HG02981 (cell line): Measurements from ENCODE around the gene PEG3.

ENCODE experiments used
- ATAC-seq: cut with Tn5 transposase; IDR thresholded peaks from one replicate; pipeline ENCODE4 v1.9.1; 2021; ENCODE audit warnings: mild to moderate bottlenecking, moderate library complexity; ENCODE audit not compliant: unreplicated experiment

The PEG3 gene

DNA sequence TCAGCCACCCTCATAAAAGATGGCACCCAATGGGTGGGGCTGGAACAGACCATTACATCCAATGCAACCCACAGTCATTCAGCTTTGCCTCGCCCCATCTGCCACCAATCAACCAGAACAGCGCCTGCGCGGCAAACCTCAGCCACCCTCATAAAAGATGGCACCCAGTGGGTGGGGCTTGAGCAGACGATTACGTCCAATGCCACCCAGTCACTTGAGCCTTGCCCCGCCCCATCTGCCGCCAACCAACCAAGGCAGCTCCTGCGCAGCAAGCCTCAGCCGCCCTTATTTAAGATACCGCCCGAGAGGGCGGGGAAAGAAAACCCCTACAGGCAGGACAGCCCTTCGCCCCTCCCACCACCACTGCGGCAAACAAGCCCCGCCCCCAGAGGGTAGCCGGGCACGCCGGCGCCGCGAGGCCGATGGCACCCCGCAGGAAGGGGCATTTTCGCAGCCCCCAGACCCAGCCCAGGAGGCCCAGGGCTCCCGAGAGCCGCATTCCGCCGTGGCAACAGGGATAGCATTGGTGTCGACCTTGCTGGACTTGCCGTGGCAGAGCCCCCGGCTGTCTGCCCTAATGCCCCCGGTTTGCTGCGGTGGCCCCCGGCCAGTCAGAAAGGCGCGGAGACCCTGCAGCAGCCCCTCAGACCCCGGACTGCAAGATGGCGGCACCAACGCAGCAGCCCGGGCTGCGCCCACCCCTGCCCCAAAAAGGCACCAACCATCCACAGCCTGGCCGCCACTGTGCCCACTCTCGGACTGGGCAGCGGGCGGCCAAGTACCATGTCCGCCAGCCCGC is 675 bp downstream of the PEG3 start:
- ATAC-seq: no peak

DNA sequence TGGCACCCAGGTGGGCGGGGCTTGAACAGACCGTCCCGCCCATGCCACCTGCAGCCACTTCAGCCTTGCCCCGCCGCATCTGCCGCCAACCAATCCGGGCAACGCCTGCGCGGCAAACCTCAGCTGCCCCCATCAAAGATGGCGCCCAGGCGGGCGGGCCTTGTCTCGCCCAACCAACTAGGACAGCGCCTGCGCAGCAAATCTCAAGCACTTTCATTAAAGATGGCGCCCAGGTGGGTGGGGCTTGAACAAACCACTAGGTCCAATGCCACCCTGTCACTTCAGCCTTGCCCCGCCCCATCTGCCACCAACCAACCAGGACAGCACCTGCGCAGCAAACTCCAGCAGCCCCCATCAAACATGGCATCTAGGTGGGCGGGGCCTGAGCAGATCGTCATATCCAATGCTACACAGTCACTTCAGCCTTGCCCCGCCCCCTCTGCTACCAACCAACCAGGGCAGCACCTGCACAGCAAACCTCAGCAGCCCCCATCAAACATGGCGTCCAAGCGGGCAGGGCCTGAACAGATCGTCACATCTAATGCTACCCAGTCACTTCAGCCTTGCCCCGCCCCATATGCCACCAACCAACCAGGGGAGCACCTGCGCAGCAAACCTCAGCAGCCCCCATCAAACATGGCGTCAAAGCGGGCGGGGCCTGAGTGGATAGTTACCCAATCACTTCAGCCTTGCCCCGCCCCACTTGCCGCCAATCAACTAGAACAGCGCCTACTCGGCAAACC is 1.4 kb downstream of the PEG3 start:
- ATAC-seq: no peak

DNA sequence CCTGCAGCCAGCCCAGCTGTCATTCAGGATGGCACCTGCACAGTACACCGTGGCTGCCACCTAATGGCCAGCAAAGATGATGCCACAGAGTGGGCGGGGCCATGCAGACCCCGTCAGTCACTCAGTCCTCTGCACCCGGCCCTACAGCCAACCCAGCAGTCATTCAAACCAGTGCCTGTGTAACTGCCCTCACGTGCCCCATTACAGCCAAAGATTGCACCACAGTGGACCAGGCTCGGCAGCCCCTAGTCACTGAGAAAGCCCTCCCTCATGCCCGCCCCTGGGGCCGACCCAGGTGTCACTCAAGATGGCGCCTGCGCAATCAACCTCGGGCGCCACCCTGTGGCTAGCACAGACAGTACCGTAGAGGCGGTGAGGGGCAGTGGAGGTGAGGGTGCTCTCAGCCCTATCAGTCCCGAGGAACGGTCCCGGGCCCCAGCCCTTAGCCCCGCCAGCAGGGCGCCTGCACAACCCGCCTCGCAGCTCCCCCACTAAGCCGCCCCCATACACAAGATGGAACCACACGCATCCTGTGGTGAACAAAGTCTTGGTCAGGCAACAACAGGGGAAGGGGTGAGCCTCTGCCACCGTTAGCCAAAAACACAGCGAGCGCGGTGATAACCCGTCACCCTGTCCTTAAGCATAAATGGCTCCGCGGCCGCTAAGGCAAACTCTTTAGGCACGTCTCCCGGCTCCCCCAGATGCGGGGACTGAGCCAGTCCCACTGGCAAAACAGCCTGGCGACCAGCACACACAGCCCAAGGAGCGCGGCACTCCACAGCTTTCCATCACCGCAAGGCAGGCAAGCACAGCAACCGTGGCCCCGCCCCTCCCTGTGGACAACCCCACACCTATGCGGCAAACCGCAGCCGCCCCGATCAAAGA is 2.3 kb downstream of the PEG3 start:
- ATAC-seq: no peak

DNA sequence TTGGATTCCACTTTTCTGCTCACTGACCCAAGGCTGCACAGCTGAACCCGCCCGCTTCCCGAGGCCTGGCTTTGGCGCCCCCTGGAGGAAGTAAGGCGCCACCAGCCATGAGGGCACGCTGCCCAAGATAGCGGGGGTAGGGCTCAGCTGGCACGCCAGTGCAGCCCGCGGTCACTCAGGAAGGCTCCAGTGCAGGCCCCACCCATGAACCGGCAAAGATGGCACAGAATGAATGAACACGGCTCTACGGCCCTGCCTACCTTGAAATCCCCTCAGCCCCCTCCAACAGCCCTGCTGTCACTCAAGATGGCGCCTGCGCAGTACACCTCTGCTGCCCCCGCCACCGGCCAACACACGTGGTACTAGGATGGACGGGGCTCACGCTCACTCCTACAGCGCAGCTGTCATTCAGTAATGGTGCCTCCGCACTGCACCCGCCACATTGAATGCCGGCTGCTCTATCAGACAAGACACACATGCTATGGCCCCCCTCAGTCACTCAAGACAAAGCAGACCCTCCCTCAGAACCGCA is 3.0 kb downstream of the PEG3 start:
- ATAC-seq: no peak

DNA sequence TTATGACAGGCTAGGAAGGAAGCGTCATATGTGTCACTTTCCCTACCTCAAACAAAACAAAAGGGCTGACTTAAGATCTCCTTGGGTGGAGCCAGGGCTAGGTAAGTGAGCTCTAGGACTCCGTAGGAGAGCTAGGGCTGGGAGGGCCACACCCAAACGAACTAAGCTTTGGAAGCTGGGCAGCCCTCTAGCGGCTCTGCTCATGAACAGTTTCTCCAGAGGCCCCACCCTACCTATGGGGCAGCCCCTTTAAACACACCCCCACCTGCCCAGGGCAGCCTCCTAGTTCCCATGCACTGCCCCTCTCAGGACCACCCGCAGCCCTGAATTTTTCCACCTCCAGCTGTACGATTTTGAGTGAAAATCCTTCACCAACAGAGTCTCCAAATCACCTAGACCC is 3.5 kb downstream of the PEG3 start:
- ATAC-seq: no peak

DNA sequence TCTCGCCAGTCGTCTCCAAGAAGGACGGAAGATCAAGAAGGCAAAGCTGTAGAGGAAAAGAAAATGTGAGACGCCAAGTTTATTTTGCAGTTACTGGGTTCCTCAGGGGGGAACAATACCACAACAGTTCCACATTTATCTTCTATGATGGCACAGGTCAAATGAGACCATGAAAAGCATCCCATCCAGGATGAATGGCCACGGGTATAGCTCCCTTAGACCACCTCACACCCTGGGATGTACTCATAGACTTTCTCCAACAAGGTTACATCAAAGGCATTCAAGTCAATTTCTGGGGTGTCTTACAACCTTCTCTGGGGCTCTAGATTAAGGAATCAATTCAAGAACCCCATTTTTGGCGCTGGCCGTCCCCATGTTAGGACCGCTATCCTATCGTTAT is 4.5 kb downstream of the PEG3 start:
- ATAC-seq: no peak

DNA sequence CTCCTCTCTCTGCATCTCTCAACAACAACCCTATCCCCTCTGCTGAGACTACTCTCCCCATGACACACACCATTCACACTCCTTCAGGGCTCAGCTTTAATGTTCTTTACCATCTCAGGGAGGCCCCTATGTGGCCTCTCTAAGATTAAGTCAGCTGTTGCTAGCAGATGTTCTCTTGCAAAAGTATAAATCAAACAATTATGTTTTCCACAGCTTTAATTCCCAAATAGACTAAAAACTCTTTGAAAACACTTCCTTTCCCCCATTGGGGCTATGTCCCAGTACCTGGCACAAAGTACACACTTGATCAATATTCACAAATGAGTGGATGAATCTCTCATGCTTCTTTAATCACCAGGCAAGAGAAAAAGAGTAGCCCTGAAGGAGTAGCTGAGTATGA is 5.1 kb downstream of the PEG3 start:
- ATAC-seq: no peak

DNA sequence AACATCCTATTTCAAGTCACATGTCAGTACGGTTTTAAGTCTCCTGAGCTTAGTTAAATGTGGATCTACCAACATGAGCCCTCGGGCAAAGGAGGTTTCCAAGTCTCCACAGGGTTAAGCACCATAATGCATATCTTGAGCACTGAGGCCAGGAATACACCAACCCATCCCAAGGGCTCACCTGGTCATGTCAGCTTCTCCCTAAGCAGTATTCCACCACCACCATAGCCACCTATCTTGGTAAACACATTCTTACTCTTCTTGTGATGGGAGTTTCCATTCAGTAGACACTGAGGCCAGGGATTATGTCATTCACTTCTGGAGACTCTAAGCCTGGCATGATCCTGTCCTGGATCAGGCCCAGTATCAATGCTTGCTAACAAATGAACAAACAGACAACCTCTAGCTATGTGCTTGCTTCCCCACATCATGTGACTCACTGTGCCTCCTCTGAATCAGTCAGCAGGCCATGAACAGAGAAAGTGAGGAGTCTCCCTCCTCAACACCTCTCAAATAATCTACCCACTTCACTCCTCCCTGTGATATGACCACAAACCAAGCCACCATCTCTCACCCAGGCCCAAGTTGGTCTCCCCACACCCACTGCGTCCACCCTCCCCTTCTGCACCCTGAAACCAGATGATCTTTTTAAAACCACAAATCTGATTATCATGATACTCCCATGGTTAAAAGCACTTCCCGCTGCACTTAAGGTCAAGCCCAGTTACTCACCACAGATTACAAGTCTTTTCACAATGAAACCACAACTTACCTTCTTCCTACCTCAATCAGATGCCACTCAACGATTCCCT is 5.8 kb downstream of the PEG3 start:
- ATAC-seq: no peak

DNA sequence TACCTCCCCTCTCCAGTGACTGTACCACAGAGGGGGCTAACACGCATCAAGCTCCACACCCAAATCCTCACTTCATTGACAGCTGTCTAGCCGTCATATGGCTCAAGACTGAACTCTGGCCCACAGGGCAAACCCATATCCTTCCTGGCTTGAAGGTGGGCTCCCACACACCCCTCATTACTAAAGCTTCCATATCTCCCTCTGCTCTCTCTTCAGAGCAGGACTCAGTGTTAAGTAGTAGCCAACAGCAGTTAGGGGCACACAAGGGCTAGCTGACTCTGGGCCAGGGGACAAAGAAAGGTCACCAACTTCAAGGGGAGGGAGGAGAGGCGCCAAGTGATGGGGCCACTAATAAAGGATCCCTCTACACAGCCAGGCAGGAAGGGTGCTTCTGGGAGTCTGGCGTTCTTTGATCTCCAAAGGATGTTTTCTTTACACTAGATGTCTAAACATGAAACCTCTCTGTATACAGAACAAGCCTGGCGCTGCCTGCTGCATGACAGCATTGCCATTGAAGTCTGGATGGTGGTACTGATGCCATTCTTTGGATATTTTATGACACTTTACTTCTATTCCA is 8.1 kb downstream of the PEG3 start:
- ATAC-seq: no peak

DNA sequence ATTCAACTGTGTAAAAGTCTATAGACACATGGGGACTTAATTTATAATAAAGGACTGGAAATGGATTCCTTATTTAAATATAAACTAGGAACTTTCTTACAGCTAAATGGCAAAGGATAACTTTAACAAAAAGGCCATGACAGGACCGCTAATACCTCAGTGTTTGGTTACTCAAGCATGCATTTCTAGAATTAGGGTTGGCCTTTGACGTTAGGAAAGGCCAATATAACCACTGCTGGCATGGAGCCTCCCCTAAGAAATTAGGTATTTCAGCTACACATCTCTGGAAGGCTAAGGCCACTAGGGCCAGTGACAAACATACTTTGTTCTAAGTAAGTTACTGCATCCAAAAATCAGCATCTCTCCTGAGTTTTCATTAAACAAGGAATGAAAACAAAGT is 9.3 kb downstream of the PEG3 start:
- no peak for ATAC-seq

DNA sequence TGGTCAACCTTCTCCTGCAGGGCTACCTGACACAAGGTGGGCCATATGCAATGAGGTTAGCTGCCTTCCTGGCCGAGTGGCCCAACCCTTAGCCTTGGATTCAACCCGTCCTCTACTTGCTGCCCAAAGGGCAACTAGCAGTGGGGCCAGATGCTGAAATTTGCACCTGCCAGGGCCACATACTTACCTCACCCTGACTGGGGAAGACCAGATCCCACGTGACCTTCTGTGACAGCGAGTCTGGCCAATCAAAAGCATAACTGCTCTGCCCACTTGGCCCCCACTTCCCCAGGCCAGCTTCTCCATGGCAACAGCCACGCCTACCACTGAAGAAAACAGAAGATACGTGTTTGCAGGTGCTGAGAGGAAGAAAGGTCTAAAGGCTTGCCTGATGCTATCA is 10.9 kb downstream of the PEG3 start:
- no peak for ATAC-seq

DNA sequence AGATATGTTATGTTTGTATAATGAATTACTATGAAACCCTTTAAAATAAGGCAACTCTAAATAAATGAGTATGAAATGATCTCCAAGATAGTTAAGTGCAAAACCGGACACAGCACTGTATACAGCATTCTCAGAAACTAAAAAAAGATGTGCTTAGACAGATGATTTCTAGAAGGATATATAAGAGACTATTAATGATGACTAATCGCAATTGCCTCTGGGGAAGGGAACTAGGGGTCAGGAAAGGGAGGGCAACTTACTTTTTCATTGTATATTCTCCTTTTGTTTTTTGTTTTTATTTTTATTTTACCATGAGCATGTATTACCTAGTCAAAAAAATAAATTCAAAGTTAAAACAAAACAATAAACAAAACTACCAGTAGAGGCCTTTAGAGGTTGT is 12.8 kb downstream of the PEG3 start:
- no peak for ATAC-seq

DNA sequence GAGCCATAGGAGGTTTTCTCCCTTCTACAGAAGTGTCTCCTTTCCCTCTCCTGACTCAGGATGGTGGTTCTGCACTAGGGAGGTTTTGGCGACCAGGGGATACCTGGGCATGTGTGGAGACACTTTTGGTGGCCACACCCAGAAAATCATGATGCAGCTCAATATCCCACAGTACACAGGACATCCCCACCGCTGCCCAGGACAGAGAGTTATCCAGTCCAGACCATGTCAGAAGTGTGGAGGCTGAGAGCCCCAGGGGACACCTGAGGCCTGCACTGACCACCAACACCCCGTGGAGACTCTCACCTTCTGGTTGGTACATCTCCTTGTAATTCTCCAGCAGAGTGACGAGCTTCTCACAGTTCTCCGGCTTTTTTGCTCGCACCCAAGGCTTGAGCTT is 16.6 kb downstream of the PEG3 start:
- no peak for ATAC-seq

DNA sequence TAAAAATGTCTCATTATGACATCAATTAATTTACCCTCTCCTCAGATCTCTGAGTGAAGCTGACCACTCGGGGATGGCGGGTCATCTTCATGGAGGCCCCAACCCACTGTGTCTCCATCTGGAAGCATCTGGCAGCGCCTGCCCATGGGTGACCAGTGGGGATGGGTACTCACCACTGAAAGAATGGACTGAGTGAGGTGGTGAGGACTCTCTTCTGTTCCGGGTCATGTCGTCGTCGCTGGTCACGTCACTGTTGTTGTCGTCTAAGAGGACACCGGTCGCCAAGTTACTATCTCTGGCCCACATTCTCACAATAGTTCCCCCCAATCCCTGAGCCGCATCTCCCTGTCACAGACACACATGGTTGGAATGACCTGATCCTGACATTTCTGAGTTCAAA is 17.1 kb downstream of the PEG3 start:
- ATAC-seq: no peak

DNA sequence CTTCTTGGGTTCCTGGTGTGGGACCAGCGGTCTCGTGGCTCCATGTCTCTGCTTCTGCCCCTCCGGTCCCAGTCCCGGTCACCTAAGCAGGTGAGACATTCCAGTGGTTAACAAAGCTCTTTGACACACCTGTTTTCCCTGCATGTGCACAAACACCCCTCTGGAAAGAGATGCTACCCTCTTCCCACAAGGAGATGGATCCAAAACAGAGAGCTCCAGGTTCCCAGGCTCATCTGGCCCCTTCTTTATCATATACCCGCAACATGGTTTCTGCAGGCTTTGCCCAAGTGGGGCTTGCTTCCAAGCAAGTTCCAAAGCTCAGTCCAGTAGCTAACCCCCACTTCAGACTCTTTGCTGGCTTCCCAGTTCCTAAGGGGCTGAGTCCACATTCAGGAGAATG is 17.8 kb downstream of the PEG3 start:
- no peak for ATAC-seq

DNA sequence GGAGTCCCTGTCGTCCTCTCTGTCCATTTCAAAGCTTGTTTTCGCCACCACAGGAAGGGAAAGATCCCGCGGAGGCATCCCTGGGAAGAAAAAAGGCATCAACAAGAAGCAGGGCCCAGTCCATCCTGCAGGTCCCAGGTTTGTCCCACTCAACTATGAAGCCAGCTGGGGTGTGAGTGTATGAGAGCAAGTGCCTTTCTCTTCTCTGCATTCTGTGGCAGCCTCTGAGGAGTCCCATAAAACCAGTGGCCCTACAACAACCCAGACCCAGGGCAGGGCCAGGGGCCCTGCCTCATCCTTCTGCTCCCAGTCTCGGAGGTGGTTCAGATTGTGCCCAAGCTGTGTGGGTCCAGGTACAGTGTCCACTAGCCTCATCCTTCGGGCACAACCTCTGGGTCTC is 18.9 kb downstream of the PEG3 start:
- no peak for ATAC-seq

DNA sequence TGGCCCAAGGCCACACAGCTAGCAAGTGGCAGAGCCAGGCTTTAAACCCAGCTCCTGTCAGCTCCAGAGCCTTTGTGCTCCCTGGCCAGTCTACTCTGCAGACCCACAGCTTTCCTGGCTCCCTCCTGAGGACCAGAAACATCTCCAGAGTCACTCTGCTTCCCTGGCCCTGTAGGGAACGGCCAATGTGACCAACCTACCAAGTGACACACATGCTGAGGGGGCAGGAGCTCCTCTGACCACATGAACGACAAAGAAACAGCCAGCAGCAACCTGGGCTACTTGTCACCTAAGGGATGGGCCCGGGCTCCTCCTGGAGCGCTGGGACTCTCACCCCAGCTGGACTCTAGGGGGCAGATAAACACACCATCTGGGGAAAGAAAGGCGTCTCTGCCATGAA is 19.3 kb downstream of the PEG3 start:
- ATAC-seq: no peak

DNA sequence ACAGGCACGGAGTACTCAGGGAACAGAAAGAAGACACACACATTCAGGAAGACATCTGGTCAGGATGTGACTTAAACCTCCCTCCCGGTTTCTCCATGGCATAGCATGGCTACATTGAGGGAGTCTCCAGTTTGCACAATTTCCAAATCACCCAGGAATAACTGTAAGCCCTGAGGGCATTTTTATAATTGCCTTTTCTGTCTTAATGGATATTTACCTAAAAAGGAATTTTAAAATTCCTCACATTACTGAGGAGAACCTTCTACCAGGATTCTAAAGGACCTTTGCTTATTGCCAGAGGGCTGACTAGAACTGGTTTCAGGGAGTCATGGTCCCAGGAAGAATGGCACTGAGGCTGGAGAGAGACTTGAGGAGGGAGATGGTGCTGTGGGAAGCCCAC is 21.4 kb downstream of the PEG3 start:
- ATAC-seq: no peak

DNA sequence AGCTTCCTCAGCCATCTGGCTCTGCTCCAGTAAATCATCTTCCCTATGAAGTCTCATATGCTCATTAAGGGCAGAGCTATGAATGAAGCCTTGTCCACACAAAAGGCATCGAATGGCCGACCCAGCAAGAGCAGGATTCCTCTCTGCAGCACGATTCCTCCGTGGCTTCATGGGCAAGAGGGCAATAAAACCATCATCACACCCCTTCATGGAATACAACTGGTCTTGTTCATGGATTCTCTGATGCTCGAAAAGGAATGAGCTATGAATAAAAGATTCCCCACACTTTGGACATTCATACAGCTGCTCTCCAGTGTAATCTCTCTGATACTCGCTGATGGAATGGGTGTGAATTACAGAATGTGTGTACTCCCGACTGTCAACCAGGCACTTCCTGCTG is 25.9 kb downstream of the PEG3 start:
- no peak for ATAC-seq

DNA sequence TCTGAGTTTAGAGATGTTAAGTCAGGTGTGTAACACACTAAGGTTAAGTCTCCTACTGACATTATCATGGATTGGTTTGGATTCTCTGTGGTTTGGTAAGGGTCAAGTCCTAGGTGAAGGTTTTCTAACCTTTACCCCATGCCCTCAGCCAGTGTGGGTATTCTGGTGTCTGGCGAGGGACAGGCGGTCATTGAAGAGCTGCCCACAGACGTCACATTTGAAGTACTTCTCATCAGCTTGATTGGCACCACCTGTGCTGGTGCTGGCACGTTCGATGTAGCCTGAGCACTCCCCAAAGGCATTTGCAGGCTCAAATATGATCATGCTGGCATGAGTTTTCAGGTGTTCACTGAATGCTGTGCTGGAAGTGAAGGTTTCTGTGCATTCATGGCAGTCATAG is 27.0 kb downstream of the PEG3 start:
- ATAC-seq: no peak
